ENCODE results near the gene USP3. TPM values are rescaled to one million over a fixed set of nuclear protein-coding genes. Genes with fewer than 3 reads are reported as not detected.

USP3 gene
- total and polyA plus RNA-seq, 2 of the 13 experiments (the other 11 are each of a cell fraction or from before 2014, with no cell fraction given) = 14.3 to 61.2 TPM

GRCh38 chr15:63600616-63601025 lies 96.2 kb downstream of the USP3 start:
- BruUV-seq (replicated peaks) = no TSS peak
- intact Hi-C loops (cut with micrococcal nuclease; ENCODE audit: unreplicated experiment) = no loop called here
- in situ Hi-C loops (cut with HindIII; ENCODE audit: extremely low pct_ligation_motif_present, low pct_unique_long_range_greater_than_20kb) = no loop called here
- TF ChIP-seq ZNF224 (CRISPR knock-in tag; IDR thresholded peaks at IDR 0.05) (no peak; the same call in 1 of the 2 replicates), ZNF839 (CRISPR knock-in tag; IDR thresholded peaks at IDR 0.05; ENCODE audit: borderline replicate concordance) (no peak), NCOA5 (CRISPR knock-in tag; IDR thresholded peaks at IDR 0.05) (no peak), ZHX2 (IDR thresholded peaks at IDR 0.05; ENCODE audit: low read depth) (peak; percentile 69; the same call in 1 of the 2 replicates), ZHX2 (CRISPR knock-in tag; IDR thresholded peaks at IDR 0.05; ENCODE audit: borderline replicate concordance) (0 out of 2 replicates have a peak, but pooled peaks have one; percentile 79), DNMT3B (CRISPR knock-in tag; conservative IDR thresholded peaks at IDR 0.05) (no peak), ZNF746 (CRISPR knock-in tag; IDR thresholded peaks at IDR 0.05) (peak; percentile 87; the same call in 1 of the 2 replicates), ELF1 (CRISPR knock-in tag; IDR thresholded peaks at IDR 0.05) (no peak), ZNF543 (CRISPR knock-in tag; IDR thresholded peaks at IDR 0.05) (no peak), SAFB2 (CRISPR knock-in tag; IDR thresholded peaks at IDR 0.05; ENCODE audit: borderline replicate concordance, low read depth) (peak; percentile 96), ZNF652 (CRISPR knock-in tag; IDR thresholded peaks at IDR 0.05; ENCODE audit: borderline replicate concordance, low read depth) (no peak), YEATS4 (CRISPR knock-in tag; IDR thresholded peaks at IDR 0.05; ENCODE audit: borderline replicate concordance) (peak; percentile 87; the same call in 1 of the 2 replicates), ZNF562 (CRISPR knock-in tag; IDR thresholded peaks at IDR 0.05; ENCODE audit: borderline replicate concordance) (no peak), SMYD3 (CRISPR knock-in tag; IDR thresholded peaks at IDR 0.05) (no peak), ATF1 (CRISPR knock-in tag; IDR thresholded peaks at IDR 0.05) (no peak), ZNF432 (CRISPR knock-in tag; IDR thresholded peaks at IDR 0.05; ENCODE audit: borderline replicate concordance) (no peak), ZC3H13 (CRISPR knock-in tag; IDR thresholded peaks at IDR 0.05) (no peak), TAF1 (CRISPR knock-in tag; IDR thresholded peaks at IDR 0.05) (peak; percentile 85), ZKSCAN8 (CRISPR knock-in tag; IDR thresholded peaks at IDR 0.05; ENCODE audit: borderline replicate concordance) (no peak), ZNF317 (CRISPR knock-in tag; IDR thresholded peaks at IDR 0.05) (no peak), ZNF577 (CRISPR knock-in tag; IDR thresholded peaks at IDR 0.05; ENCODE audit: borderline replicate concordance, low read depth) (no peak)
- TF ChIP-seq, protein P1, sequence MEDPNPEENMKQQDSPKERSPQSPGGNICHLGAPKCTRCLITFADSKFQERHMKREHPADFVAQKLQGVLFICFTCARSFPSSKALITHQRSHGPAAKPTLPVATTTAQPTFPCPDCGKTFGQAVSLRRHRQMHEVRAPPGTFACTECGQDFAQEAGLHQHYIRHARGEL (CRISPR knock-in tag; IDR thresholded peaks at IDR 0.05) = no peak

More at GRCh38 chr15:63600616-63601025, 96.2 kb downstream of the USP3 start:
- peak; percentile 78 for DNase-seq (ENCODE audit: low spot score)
- H3K27ac ChIP-seq (ENCODE audit: extremely low read length, insufficient read depth, low read length) = peak overlapping the region; percentile 83
- no peaks in the 10 kb centered on the region; a peak in 1 of 5 replicates for H3K27me3 ChIP-seq (ENCODE audit: control insufficient read depth in 1 of 2, insufficient read depth in 2 of 2, low read length in 2 of 2)
- no peak overlapping the region for H2AFZ ChIP-seq (ENCODE audit: low read length)
- no peaks in the 10 kb centered on the region for H3K36me3 ChIP-seq (replicated peaks in 1 of 2; ENCODE audit: control insufficient read depth in 1 of 2, insufficient read depth in 2 of 2, low read length in 2 of 2)
- peak overlapping the region; percentile 86 for H3K9ac ChIP-seq (ENCODE audit: insufficient read depth, low read depth, low read length)
- peaks cover 41% of the 10 kb centered on the region for H3K4me1 ChIP-seq (ENCODE audit: insufficient read depth, low read length)
- H3K4me2 ChIP-seq (ENCODE audit: low read depth, low read length) = peak overlapping the region; percentile 99
- ChIA-PET POLR2A (interaction anchor here (1.1 to 4.3 kb wide), 6 partner anchors 10 to 471 kb away, joined by 3 to 31 read pairs (median 8); partner anchors contain the start of gene USP3), CTCF (ENCODE audit: low intra/inter-chr PET ratio, low total read pairs) (interaction anchor here (2.0 kb wide), 1 partner anchor 113 kb away, joined by 9 read pairs; no protein-coding TSS in a partner anchor)
- no CpG with 5 or more reads among the region's 60 CpGs for WGBS (ENCODE audit: low lambda C conversion rate)
- peak; percentile 40 for FAIRE-seq
- no peaks in the 10 kb centered on the region for H4K20me1 ChIP-seq (ENCODE audit: insufficient read depth, low read length)
- ATAC-seq = peak; percentile 75
- peak overlapping the region; percentile 61 to 88 (median 79) for H3K4me3 ChIP-seq (replicated peaks in 1 of 3; ENCODE audit: insufficient read depth in 1 of 3, low read depth in 2 of 3, low read length in 3 of 3)
- H3K9me3 ChIP-seq (ENCODE audit: low read length) = no peaks in the 10 kb centered on the region
- H3K79me2 ChIP-seq (ENCODE audit: insufficient read depth, low read length) = no peaks in the 10 kb centered on the region

All from HepG2 (cell line).